ENCODE measurements around the gene SSTR5. TPM values are rescaled to one million over a fixed set of nuclear protein-coding genes. Genes with fewer than 3 reads are reported as not detected.

Gene SSTR5
- total RNA-seq, 1 donor from 2014 or later = not detected

DNA sequence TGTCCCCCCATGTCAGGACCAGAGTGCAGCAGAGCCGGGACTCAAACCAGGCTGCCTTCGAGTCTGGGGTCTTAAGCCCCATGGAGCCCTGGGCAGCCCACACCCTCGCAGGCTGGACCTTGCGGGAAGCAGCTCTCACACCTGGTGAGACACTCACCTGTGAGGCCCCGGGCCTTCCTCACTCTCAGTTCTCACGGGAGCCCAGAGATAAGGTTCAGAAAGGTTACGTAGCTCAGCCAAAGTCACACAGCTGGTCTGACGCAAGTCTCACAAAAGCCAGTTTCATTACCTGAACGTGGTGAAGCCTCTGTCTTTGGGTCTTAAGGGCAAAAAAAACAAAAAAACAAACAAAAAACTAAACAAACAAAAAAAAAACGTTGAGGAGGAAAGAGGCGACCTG is 32.8 kb upstream of the SSTR5 start:
- H3K4me3 ChIP-seq (ENCODE audit: low read depth, low read length) = no peak overlapping the region
- DNase-seq (ENCODE audit: low read depth) = no peak
- TF ChIP-seq, protein P1, sequence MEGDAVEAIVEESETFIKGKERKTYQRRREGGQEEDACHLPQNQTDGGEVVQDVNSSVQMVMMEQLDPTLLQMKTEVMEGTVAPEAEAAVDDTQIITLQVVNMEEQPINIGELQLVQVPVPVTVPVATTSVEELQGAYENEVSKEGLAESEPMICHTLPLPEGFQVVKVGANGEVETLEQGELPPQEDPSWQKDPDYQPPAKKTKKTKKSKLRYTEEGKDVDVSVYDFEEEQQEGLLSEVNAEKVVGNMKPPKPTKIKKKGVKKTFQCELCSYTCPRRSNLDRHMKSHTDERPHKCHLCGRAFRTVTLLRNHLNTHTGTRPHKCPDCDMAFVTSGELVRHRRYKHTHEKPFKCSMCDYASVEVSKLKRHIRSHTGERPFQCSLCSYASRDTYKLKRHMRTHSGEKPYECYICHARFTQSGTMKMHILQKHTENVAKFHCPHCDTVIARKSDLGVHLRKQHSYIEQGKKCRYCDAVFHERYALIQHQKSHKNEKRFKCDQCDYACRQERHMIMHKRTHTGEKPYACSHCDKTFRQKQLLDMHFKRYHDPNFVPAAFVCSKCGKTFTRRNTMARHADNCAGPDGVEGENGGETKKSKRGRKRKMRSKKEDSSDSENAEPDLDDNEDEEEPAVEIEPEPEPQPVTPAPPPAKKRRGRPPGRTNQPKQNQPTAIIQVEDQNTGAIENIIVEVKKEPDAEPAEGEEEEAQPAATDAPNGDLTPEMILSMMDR (conservative IDR thresholded peaks at IDR 0.05; ENCODE audit: low read depth, low read length) = no peak

DNA sequence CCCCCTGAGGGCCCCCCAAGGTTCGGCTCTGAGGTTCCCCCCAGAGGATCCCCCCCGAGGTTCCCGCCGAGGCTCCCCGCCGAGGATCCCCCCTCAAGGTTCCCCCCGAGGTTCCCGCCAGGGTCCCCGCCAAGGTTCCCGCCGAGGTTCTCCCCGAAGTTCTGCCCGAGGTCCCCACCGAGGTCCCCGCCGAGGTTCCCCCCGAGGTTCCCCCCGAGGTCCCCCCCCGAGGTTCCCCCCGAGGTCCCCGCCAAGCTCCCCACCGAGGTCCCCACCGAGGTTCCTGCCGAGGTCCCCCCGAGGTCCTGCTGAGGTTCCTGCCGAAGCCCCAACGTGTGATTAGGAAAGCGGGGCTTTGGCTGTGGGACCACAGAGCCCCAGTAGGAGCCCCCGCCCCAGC is 32.2 kb upstream of the SSTR5 start:
- TF ChIP-seq, protein P1 (conservative IDR thresholded peaks at IDR 0.05; ENCODE audit: low read depth, low read length) = no peak
- no peak overlapping the region for H3K4me3 ChIP-seq (ENCODE audit: low read depth, low read length)
- DNase-seq (ENCODE audit: low read depth) = no peak

DNA sequence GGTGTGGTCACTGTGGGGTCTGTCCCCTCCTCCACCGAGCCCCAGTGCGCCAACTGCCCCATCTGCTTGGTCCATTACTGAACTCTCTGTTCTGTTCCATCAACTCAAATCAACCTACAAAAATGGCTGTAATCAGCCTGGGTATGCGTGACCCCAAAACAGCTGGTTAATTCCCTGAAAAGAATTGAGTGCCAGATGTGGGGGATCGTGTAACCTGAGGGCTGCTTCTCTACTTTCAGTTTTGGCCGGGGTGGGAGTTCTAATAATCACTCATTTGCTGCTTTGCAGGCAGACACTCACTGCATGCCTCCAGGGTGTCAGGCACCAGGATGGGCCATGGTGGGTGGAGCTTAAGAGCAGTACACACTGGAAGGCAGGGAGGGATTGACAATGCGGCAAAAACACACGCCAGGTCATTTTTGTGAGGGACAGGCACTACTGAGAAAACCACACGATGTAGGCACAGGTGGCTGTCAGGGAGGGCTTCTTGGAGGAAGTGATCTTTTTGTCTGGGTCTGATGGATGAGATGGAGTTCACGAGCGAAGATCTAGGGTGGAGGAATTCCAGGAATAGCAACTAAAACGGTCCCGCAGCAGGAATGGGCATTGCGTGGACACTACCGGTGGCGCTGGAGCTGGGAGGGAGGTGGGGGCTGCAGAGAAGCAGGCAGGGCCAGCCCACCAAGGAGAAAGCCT is 30.4 kb upstream of the SSTR5 start:
- no peak overlapping the region for H3K4me3 ChIP-seq (ENCODE audit: low read depth, low read length)
- TF ChIP-seq, protein P1 (conservative IDR thresholded peaks at IDR 0.05; ENCODE audit: low read depth, low read length) = no peak
- no peak for DNase-seq (ENCODE audit: low read depth)

DNA sequence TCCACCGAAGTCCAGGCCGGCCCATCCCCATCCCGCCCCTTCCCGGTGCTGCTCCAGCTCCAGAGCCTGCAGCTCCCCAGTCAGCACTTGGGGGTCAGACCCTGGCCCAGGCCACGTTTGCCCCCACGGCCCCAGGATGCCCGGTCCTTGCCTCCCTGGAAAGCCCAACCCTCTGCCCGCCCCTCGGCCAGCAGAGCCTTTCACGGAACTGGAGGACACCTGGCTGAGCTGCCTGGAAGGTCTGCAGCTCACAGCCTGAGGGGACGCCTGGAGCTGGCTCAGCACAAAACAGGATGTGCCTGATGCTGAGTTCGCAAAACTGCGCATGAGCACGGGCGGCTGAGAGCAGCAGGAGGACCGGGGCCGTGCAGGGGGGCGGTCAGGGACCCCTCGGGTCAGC is 29.7 kb upstream of the SSTR5 start:
- no peak overlapping the region for H3K4me3 ChIP-seq (ENCODE audit: low read depth, low read length)
- no peak for DNase-seq (ENCODE audit: low read depth)
- TF ChIP-seq, protein P1 (conservative IDR thresholded peaks at IDR 0.05; ENCODE audit: low read depth, low read length) = no peak

DNA sequence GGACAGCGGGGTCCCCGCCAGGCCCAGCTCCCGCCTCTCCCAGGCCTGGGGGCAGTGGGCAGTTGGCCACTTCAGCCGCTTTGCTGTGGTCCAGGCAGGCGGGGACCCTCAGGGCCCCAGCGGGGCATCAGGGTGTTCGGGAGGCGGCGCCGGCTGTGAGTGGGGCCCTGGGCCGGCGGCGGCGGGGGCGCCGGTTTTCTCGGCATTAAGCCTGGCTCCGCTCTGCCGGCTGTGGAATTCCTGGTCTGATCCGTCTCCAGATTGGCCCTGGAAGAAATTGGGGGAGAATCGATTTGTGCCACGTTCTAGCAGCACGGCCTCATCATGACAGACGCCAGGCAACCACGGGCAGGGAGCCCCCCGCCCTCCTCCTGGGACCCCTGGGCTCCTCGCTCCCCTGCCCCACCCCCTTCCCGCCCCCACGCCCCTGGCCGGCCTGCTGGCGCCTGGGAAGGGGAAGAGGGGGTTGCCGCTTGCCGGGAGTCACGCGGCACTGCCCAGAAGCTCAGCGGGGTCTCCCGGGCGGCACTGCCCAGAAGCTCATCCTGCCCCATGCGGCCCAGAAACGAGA is 28.6 kb upstream of the SSTR5 start:
- H3K4me3 ChIP-seq (ENCODE audit: low read depth, low read length) = no peak overlapping the region
- TF ChIP-seq, protein P1 (conservative IDR thresholded peaks at IDR 0.05; ENCODE audit: low read depth, low read length) = no peak
- no peak for DNase-seq (ENCODE audit: low read depth)

DNA sequence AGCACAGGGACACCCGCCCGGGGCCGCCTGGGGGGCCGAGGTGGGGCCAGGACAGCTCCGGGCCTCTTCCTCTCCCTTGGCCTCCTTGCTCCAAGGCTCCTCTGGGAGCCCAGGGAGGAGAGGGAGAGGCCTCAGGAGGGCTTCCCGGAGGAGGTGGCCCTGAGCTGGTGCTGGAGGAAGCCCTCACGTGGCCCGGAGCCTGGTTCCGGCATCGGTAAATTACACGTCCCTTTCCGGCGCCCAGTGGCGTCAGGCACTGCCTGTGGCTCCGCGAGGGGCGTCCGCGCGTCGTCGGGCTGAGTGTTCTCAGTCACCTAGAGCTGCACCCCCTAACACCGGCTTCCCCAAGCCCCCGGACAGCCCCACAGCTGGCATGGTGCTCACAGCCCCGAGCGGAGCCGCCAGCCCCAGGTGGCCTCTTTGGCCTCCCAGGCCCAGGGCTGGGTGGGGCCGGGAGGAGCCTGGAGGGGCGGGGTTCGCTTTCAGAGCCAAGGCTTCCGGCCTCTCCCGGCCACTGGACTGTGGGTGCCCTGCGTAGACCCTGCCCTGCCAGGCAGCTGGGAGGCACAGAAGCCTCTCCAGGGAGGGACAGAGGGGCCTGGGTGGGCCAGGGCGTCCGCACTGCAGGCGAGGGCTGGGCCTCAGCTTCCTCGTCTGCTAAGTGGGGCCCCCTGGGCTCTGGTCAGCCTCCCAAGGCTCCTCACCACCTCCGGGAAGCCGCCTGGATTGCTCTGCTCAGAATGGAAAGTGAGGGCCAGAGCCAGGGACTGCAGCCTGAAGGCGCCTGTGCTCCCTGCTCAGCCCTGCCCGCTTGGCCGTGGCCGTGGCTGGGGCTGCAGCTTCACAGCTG is 27.9 kb upstream of the SSTR5 start:
- no peak for DNase-seq (ENCODE audit: low read depth)
- no peak overlapping the region for H3K4me3 ChIP-seq (ENCODE audit: low read depth, low read length)
- TF ChIP-seq, protein P1 (conservative IDR thresholded peaks at IDR 0.05; ENCODE audit: low read depth, low read length) = no peak

Data from epithelial cell of proximal tubule (primary cell).